ENCODE measurements around the gene ZNF830.

The ZNF830 gene

GRCh38 chr17:34987232-34987631 is 25.9 kb downstream of the ZNF830 start:
- Histone ChIP-seq H3K9me2 (replicated peaks; ENCODE audit: insufficient read depth, low read length) (no peaks in the 10 kb centered on the region), H3F3A (ENCODE audit: insufficient read depth, low read length) (peaks cover 27% of the 10 kb centered on the region), H4K20me1 (ENCODE audit: insufficient read depth, low read length) (no peaks in the 10 kb centered on the region), H2AFZ (ENCODE audit: low read length) (no peak overlapping the region), H3K4me3 (ENCODE audit: low read length) (no peak overlapping the region), H3K9me3 (replicated peaks; ENCODE audit: insufficient read depth, low read length) (no peaks in the 10 kb centered on the region), H3K36me3 (replicated peaks; ENCODE audit: insufficient read depth, low read length) (peaks cover 17% of the 10 kb centered on the region), H3K79me2 (ENCODE audit: low read length) (peaks cover 54% of the 10 kb centered on the region), H3K4me1 (ENCODE audit: low read length) (peaks cover 42% of the 10 kb centered on the region), H3K27me3 (replicated peaks; ENCODE audit: insufficient read depth, low read length) (no peaks in the 10 kb centered on the region), H3K27ac (ENCODE audit: low read length) (no peak overlapping the region), H3K4me2 (ENCODE audit: low read depth, low read length) (no peak overlapping the region), H3K9ac (ENCODE audit: low read length) (no peak overlapping the region)
- no peak for DNase-seq
- no peak for TF ChIP-seq CTCF (IDR thresholded peaks at IDR 0.05; ENCODE audit: low read length)
- TF ChIP-seq EZH2 (optimal IDR thresholded peaks at IDR 0.05; ENCODE audit: low read depth, low read length), result no peak
- no peak for TF ChIP-seq EZH2phosphoT487 (IDR thresholded peaks at IDR 0.05; ENCODE audit: low read length)

GRCh38 chr17:34988644-34989043 is 27.3 kb downstream of the ZNF830 start:
- Histone ChIP-seq H3K79me2 (ENCODE audit: low read length) (peaks cover 48% of the 10 kb centered on the region), H3K27ac (ENCODE audit: low read length) (no peak overlapping the region), H4K20me1 (ENCODE audit: insufficient read depth, low read length) (no peaks in the 10 kb centered on the region), H3K9ac (ENCODE audit: low read length) (no peak overlapping the region), H3K9me3 (replicated peaks; ENCODE audit: insufficient read depth, low read length) (no peaks in the 10 kb centered on the region), H3K27me3 (replicated peaks; ENCODE audit: insufficient read depth, low read length) (no peaks in the 10 kb centered on the region), H3K4me2 (ENCODE audit: low read depth, low read length) (0 out of 2 replicates have a peak overlapping the region, but pooled peaks have one; percentile 14), H3K36me3 (replicated peaks; ENCODE audit: insufficient read depth, low read length) (peaks cover 26% of the 10 kb centered on the region), H3F3A (ENCODE audit: insufficient read depth, low read length) (peaks cover 27% of the 10 kb centered on the region), H2AFZ (ENCODE audit: low read length) (no peak overlapping the region), H3K4me1 (ENCODE audit: low read length) (peaks cover 47% of the 10 kb centered on the region), H3K9me2 (replicated peaks; ENCODE audit: insufficient read depth, low read length) (no peaks in the 10 kb centered on the region), H3K4me3 (ENCODE audit: low read length) (no peak overlapping the region)
- DNase-seq, result no peak
- TF ChIP-seq EZH2 (optimal IDR thresholded peaks at IDR 0.05; ENCODE audit: low read depth, low read length), result no peak
- no peak for TF ChIP-seq EZH2phosphoT487 (IDR thresholded peaks at IDR 0.05; ENCODE audit: low read length)
- no peak for TF ChIP-seq CTCF (IDR thresholded peaks at IDR 0.05; ENCODE audit: low read length)

GRCh38 chr17:34989473-34989872 is 28.1 kb downstream of the ZNF830 start:
- Histone ChIP-seq H3K9me3 (replicated peaks; ENCODE audit: insufficient read depth, low read length) (no peaks in the 10 kb centered on the region), H3K4me3 (ENCODE audit: low read length) (no peak overlapping the region), H3K79me2 (ENCODE audit: low read length) (peaks cover 43% of the 10 kb centered on the region), H3K9me2 (replicated peaks; ENCODE audit: insufficient read depth, low read length) (no peaks in the 10 kb centered on the region), H2AFZ (ENCODE audit: low read length) (no peak overlapping the region), H3K4me2 (ENCODE audit: low read depth, low read length) (no peak overlapping the region), H4K20me1 (ENCODE audit: insufficient read depth, low read length) (no peaks in the 10 kb centered on the region), H3F3A (ENCODE audit: insufficient read depth, low read length) (peaks cover 27% of the 10 kb centered on the region), H3K27me3 (replicated peaks; ENCODE audit: insufficient read depth, low read length) (no peaks in the 10 kb centered on the region), H3K36me3 (replicated peaks; ENCODE audit: insufficient read depth, low read length) (peaks cover 26% of the 10 kb centered on the region), H3K9ac (ENCODE audit: low read length) (no peak overlapping the region), H3K4me1 (ENCODE audit: low read length) (peaks cover 47% of the 10 kb centered on the region), H3K27ac (ENCODE audit: low read length) (peak overlapping the region; percentile 79; the same call in 1 of the 2 replicates)
- DNase-seq, result no peak
- TF ChIP-seq EZH2phosphoT487 (IDR thresholded peaks at IDR 0.05; ENCODE audit: low read length) (no peak), EZH2 (optimal IDR thresholded peaks at IDR 0.05; ENCODE audit: low read depth, low read length) (no peak), CTCF (IDR thresholded peaks at IDR 0.05; ENCODE audit: low read length) (no peak)
